Erythroblast (primary cell): Measurements from ENCODE around the gene TXNL1.

Source experiments
- DNase-seq, 2 experiments: peaks; one replicate each; lab custom pipeline; 2025; lab: John Stamatoyannopoulos, UW
- GATA1 ChIP-seq: IDR thresholded peaks from 2 replicates; pipeline ENCODE4 v1.6.1; 2011; ENCODE audit warnings: low read depth, mild to moderate bottlenecking, control low read depth, low read length, moderate library complexity
- POLR2A ChIP-seq: IDR thresholded peaks from 2 replicates; pipeline ENCODE4 v1.6.1; 2011; ENCODE audit warnings: mild to moderate bottlenecking, low read length

TXNL1 gene

GRCh38 chr18:56568986-56569385, 69.4 kb downstream of the TXNL1 start:
- TF ChIP-seq GATA1 (no peak), POLR2A (no peak)
- no peak for DNase-seq

- DNase-seq: no peak
- TF ChIP-seq GATA1 (no peak), POLR2A (no peak)
These were observed 72.6 kb downstream of the TXNL1 start for GRCh38 chr18:56565551-56566345.

GRCh38 chr18:56565046-56565445, 73.3 kb downstream of the TXNL1 start:
- no peak for DNase-seq
- no peak for TF ChIP-seq GATA1
- no peak for TF ChIP-seq POLR2A

- TF ChIP-seq GATA1 (no peak), POLR2A (no peak)
- peak; percentile 24 to 29 for DNase-seq
These were observed 74.8 kb downstream of the TXNL1 start for GRCh38 chr18:56563568-56563967.

GRCh38 chr18:56562479-56562878, 75.9 kb downstream of the TXNL1 start:
- no peak for TF ChIP-seq GATA1
- TF ChIP-seq POLR2A: no peak
- DNase-seq: no peak

GRCh38 chr18:56560992-56561391, 77.4 kb downstream of the TXNL1 start:
- TF ChIP-seq GATA1 (no peak), POLR2A (no peak)
- no peak for DNase-seq

GRCh38 chr18:56559044-56559443, 79.3 kb downstream of the TXNL1 start:
- DNase-seq: no peak

GRCh38 chr18:56556907-56557306, 81.5 kb downstream of the TXNL1 start:
- no peak for TF ChIP-seq POLR2A
- TF ChIP-seq GATA1: no peak
- no peak for DNase-seq

More at GRCh38 chr18:56559044-56559443, 79.3 kb downstream of the TXNL1 start:
- TF ChIP-seq POLR2A (no peak), GATA1 (no peak)

- DNase-seq: no peak
- TF ChIP-seq POLR2A (no peak), GATA1 (no peak)
These were observed 88.3 kb downstream of the TXNL1 start for GRCh38 chr18:56550121-56550520.
